HG02970 (cell line): ENCODE results near the gene SPRY1.

Source experiments
- ATAC-seq: cut with Tn5 transposase; IDR thresholded peaks from one replicate; pipeline ENCODE4 v1.9.1; 2021; ENCODE audit warnings: mild to moderate bottlenecking, moderate library complexity, moderate number of reproducible peaks; ENCODE audit not compliant: unreplicated experiment, low FRiP score

SPRY1 gene

DNA sequence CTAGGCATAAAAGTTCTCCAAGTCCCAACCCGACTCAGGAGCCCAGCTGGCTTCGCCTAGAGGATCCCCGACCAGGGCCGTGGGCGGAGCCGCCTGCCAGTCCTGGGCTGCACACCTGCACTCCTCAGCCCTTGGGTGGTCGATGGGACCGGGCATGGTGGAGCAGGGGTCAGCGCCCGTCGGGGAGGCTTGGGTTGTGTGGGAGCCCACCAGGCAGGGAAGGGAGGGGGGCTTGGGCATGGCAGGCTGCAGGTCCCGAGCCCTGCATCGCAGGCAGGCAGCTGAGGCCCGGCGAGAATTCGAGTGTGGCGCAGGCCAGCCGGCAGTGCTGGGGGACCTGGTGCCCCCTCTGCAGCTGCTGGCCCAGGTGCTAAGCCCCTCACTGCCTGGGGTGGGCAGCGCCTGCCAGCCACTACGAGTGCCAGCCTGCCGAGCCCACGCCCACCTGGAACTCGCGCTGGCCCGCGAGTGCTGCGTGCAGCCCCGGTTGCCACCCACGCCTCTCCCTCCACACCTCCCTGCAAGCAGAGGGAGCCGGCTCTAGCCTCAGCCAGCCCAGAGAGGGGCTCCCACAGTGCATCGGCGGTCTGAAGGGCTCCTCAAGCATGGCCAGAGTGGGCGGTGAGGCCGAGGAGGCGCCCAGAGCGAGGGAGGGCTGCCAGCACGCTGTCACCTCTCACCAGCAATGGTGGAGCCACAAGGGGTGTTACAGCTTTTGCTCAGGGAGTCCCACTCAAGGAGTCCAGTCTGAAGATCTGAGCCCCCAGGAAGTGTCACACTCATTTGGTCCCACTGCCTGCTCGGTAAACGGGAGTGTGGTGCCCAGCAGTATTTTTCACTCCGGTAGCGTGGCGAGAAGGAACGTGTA, 38.9 kb downstream of the SPRY1 start:
- ATAC-seq = no peak

DNA sequence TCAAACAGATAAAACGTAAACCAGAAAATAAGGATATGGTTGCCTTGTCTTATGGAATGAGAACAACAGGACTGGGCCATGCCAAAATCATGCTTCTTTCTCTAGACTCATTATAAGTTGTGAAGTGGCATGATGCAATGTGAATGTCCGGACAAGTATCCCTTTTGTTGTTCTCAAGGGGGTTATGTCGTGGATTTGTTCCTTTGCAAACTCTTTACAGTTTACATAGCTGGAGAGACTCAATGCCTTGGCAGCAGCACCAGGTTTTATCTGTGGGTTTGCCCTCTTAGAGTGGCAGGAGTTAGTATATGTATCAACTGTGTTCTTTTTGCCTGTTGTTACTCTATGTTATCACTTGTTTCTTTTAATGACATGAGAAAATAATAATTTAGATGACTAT, 41.4 kb downstream of the SPRY1 start:
- no peak for ATAC-seq

DNA sequence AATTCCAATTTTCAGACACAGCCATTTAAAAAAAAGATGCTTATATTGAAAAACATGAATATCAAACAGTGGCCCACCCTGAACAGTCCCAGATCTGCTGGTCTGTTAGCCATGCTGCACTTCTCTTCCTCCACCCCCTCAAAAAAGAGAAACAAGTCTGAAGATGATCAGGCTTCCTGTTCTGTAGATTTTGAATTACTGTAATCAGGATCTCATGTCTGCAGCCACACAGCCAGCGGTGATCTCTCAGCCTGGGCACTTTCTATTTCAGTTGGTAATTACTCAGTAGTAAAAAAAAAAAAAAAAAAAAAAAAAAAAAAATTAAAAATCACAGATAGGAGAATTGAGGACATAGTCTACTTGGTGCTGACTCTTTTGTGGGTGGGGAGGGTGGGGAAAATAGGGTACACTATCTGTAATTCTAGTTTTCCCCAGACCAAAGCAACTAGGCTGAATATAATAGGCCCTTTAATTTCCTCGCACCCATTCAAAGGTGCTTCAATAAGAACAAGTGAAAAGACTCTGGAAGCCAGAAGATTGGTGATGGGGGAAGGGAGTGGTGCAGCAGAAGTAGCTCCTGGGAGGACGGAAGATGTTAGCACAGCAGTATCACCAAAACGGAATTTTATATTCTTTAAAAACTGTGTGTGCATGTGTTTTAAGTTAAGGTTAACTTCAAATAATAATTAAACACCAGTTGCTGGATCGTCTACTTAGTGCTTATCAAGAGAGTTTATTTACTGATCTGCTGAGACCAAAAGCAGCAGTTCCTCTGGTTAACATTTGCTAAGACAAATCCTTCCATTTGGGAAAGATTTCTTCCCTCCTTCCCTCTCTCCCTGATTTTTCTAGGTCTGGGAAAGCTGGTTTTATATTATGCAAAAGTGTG, 47.0 kb downstream of the SPRY1 start:
- no peak for ATAC-seq

DNA sequence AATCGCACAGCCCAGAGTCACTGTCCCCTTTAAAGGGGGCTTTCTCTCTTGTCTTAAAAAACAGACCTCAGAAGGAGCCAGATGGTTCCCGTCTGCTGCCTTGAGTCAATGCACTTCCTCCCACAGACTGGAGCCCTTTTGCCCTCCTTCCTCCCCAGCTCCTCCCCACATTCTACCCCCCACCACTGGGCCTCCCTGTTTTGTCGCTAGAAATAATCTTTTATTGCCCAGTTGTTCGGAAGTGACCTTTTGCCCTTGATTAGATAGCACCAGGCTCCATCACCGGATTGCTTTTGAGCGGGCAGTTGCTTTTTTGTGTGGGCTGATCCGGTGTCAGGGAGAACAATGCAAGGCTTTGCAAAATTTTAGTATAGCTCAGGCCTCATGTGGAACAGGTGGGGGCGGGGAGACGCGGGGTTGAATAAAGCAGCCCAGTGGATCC, 47.7 kb downstream of the SPRY1 start:
- ATAC-seq = no peak

DNA sequence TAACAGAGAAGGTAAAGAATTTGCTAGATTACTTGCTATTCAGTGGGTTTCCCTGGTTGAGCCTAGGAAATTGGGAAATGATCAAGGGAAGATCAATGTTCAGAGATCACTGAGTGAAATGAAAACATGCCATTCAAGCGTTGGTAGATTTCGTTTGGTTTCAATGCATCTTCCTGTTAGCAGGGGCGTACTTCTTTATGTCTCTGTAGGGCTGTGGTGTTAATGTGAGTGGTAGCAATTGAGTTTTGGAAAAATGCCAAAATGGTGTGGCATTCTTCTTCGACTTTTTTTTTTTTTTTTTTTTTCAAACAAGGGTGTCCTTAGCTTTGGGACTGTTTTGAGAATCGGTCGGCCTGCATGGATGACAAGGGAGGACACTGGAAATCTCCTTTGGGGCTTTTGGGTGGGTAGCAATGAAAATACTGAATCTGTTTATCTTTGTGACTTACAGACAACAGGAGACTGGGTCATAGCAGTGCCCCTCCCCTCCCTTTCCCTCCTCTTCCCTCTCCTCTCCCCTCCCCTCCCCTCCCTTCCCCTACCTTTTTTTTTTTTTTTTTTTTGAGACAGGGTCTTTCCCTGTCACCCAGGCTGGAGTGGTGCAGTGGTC, 50.4 kb downstream of the SPRY1 start:
- ATAC-seq = no peak

DNA sequence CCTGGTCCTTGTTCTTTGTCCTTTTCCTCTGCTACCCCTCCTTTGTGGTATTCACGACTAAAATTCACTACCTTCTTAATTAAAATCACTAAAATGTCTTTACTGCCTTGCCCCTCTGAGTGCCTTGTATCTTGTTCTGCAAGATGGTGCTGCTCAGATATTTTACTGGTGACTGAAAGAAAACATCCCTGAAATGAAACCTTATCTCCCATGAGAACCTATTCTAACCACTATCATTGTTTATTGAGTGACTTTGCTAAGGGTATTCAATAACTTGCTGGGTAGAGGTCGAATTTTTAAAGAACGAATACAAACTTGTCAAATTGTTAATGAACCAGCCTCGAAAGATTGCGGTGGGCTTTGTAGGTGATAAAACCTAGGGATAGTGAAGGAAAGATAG, 52.8 kb downstream of the SPRY1 start:
- peak; percentile 5 for ATAC-seq

DNA sequence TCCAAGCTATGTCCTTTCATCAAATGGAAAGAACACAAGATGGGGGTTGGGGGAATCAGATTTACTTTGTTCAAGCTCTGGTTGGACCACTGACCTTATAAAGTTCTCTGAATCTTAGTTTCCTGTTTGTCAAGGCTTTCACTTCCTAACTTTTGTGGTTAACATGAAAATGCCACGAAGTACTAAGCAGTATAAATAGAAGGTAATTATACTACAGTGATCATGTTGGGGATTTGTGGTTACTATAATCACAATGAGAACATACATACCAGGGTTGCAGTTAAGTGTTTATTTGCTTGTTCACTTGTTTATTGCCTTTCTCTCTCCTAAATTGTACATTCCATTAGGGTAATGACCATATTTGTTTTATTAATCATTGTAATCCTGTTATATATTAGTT, 53.2 kb downstream of the SPRY1 start:
- peak; percentile 86 for ATAC-seq

DNA sequence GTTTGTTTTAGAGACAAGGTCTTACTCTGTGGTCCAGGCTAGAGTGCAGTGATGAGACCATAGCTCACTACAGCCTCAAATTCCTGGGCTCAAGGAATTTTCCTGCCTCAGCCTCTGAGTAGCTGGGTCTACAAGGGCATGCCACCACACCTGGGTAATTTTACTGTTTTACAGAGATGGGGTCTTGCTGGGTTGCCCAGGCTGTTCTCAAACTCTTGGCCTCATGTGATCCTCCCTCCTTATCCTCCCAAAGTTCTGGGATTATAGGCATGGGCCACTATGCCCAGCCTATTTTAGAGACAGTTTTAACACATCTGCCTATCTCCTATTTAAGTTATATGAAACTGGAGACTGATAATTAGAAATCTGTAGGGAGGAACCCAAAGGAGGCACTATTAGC, 53.8 kb downstream of the SPRY1 start:
- ATAC-seq = no peak

DNA sequence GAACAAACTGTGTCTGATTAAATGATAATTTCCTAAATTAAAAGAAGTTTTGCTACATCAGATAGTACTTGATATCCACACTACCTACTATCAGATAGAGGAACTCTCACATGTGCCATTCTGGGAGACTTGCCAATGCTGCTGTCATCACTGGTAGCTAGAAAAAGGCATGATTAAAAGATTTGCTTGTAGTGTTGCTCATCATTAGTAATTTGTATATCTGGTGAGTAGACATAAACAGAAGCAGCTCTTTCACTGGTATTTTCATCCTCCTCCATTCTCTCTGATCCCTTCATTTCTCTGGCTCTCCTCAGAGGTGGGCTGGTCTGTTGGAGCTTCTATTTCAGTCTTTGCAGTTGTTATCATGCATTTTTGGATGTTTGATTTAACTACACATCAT, 56.0 kb downstream of the SPRY1 start:
- no peak for ATAC-seq

DNA sequence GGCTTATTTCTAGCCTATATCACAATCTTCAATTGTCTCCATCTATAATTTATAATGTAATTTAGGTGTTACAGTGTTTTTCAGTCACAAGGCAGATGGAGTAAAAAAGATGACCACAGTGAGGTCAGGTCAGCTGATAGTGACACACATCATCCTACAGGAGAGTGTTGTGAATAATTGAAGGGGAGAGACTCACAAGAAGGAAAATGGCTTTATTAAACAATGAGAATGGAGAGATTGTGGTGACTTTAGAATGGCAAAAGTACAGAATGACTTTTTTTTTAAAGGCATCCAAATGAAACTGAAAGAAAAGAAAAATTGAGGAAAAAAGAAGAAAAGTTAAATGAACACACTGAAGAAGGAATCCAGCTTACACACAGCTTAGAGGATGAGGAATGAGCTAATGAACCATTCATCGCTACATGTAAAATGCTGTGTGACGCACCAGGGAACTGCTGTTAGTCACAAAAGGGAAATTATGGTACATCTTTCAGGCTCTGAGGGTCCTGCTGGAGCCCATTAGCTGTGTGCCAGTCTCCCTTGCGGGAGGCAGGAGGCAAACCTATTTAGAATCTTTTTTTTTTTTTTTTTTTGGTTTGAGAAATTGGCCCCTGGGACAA, 56.6 kb downstream of the SPRY1 start:
- ATAC-seq = no peak
